ENCODE results near the gene ZKSCAN7. TPM values are rescaled to one million over a fixed set of nuclear protein-coding genes. Genes with fewer than 3 reads are reported as not detected.
"Not testable (repeated sequence)": the region's sequence is repeated elsewhere in the genome, so short reads cannot be mapped to it uniquely, and the experiment has no call there.

Gene ZKSCAN7
- polyA plus RNA-seq, 1 of the 3 experiments (the other 2 are of a cell fraction): 5.4 TPM

- CTCF ChIA-PET: no interaction called here
These were observed 24.1 kb upstream of the ZKSCAN7 start for GRCh38 chr3:44530911-44531310.

GRCh38 chr3:44534659-44535058 lies 20.3 kb upstream of the ZKSCAN7 start:
- H3K27ac ChIP-seq (ENCODE audit: low read depth in 2 of 2, low read length in 1 of 2); H3K9ac ChIP-seq; POLR2A ChIA-PET; H3F3A ChIP-seq (replicated peaks; ENCODE audit: insufficient read depth); H3K9me3 ChIP-seq; H3K79me2 ChIP-seq (ENCODE audit: insufficient read depth); H3K36me3 ChIP-seq (replicated peaks in 1 of 2; ENCODE audit: control insufficient read depth in 1 of 2, insufficient read depth in 2 of 2, low read length in 1 of 2); H3K27me3 ChIP-seq (ENCODE audit: insufficient read depth); H3K4me3 ChIP-seq (ENCODE audit: low read depth in 2 of 2, low read length in 1 of 2); H4K20me1 ChIP-seq (ENCODE audit: insufficient read depth); H3K9me2 ChIP-seq; DNase-seq; H2AFZ ChIP-seq (ENCODE audit: low read depth); H3K4me1 ChIP-seq (ENCODE audit: control insufficient read depth in 1 of 2, insufficient read depth in 2 of 2, low read depth in 1 of 2, low read length in 1 of 2): not testable (repeated sequence)
- CTCF ChIA-PET: interaction anchor here (2.4 kb wide), 1 partner anchor 178 kb away, joined by 8 read pairs; the partner anchor contains the start of gene ZNF502
- 16% methylated on average over 4 of the region's 4 CpGs for WGBS (ENCODE audit: low lambda C conversion rate)
- peak overlapping the region; percentile 4; the same call in 1 of the 2 replicates for H3K4me2 ChIP-seq

More at GRCh38 chr3:44530911-44531310, 24.1 kb upstream of the ZKSCAN7 start:
- POLR2A ChIA-PET: no interaction called here
- no peaks in the 10 kb centered on the region for H4K20me1 ChIP-seq (ENCODE audit: insufficient read depth)
- no peak overlapping the region for H3K27ac ChIP-seq (ENCODE audit: low read depth in 2 of 2, low read length in 1 of 2)
- no peaks in the 10 kb centered on the region for H3K36me3 ChIP-seq (replicated peaks in 1 of 2; ENCODE audit: control insufficient read depth in 1 of 2, insufficient read depth in 2 of 2, low read length in 1 of 2)
- no peak overlapping the region for H3K4me3 ChIP-seq (ENCODE audit: low read depth in 2 of 2, low read length in 1 of 2)
- no peaks in the 10 kb centered on the region for H3F3A ChIP-seq (replicated peaks; ENCODE audit: insufficient read depth)
- H3K27me3 ChIP-seq (ENCODE audit: insufficient read depth): no peaks in the 10 kb centered on the region; the same call in 1 of the 2 replicates
- H3K9ac ChIP-seq: no peak overlapping the region
- no peaks in the 10 kb centered on the region for H3K79me2 ChIP-seq (ENCODE audit: insufficient read depth)
- WGBS (ENCODE audit: low lambda C conversion rate): 19% methylated on average over 2 of the region's 2 CpGs
- TF ChIP-seq IRF3 (IDR thresholded peaks at IDR 0.05; ENCODE audit: low read depth, low read length): no peak
- TF ChIP-seq RFX5 (IDR thresholded peaks at IDR 0.05; ENCODE audit: low read length): no peak
- TF ChIP-seq REST (IDR thresholded peaks at IDR 0.05; ENCODE audit: low read depth, low read length): no peak
- no peak for TF ChIP-seq GATA2 (CRISPR knock-in tag; IDR thresholded peaks at IDR 0.05)
- TF ChIP-seq ZBTB33 (IDR thresholded peaks at IDR 0.05; ENCODE audit: borderline replicate concordance, low read depth): no peak
- H3K4me1 ChIP-seq (ENCODE audit: control insufficient read depth in 1 of 2, insufficient read depth in 2 of 2, low read depth in 1 of 2, low read length in 1 of 2): peaks cover 0 to 3% of the 10 kb centered on the region in 2 experiments; a peak in 1 of 4 replicates
- H3K9me2 ChIP-seq: no peaks in the 10 kb centered on the region
- DNase-seq: no peak
- H3K9me3 ChIP-seq: no peaks in the 10 kb centered on the region
- no peak overlapping the region for H3K4me2 ChIP-seq
- no peak overlapping the region for H2AFZ ChIP-seq (ENCODE audit: low read depth)

Measured in SK-N-SH (cell line).